ENCODE measurements around the gene PRDM15.
"Not testable (repeated sequence)": the region's sequence is repeated elsewhere in the genome, so short reads cannot be mapped to it uniquely, and the experiment has no call there.

The PRDM15 gene

GRCh38 chr21:41796476-41797080 lies 82.6 kb downstream of the PRDM15 start:
- ChIA-PET POLR2A (no interaction called here), CTCF (interaction anchor here (2.4 kb wide), 1 partner anchor 20 kb away, joined by 10 read pairs; no protein-coding TSS in a partner anchor)
- TF ChIP-seq CTCF (IDR thresholded peaks at IDR 0.05; ENCODE audit: insufficient read depth, low read length, missing control alignments): no peak
- H3K4me3 ChIP-seq (ENCODE audit: low read depth, low read length): no peak overlapping the region
- DNase-seq (ENCODE audit: low read depth, low spot score): no peak

GRCh38 chr21:41795726-41796125 lies 83.4 kb downstream of the PRDM15 start:
- no peak for TF ChIP-seq CTCF (IDR thresholded peaks at IDR 0.05; ENCODE audit: insufficient read depth, low read length, missing control alignments)
- DNase-seq (ENCODE audit: low read depth, low spot score): no peak
- no peak overlapping the region for H3K4me3 ChIP-seq (ENCODE audit: low read depth, low read length)
- POLR2A ChIA-PET: no interaction called here
- CTCF ChIA-PET: interaction anchor here (1.4 to 2.4 kb wide), 2 partner anchors 21 to 184 kb away, joined by 4 to 10 read pairs; no protein-coding TSS in a partner anchor

- DNase-seq (ENCODE audit: low read depth, low spot score): no peak
- ChIA-PET POLR2A (no interaction called here), CTCF (interaction anchor here (1.4 to 2.4 kb wide), 4 partner anchors 17 to 183 kb away, joined by 4 to 11 read pairs (median 8); no protein-coding TSS in a partner anchor)
These were observed 84.5 kb downstream of the PRDM15 start for GRCh38 chr21:41794600-41794999.

GRCh38 chr21:41792711-41793110 lies 86.4 kb downstream of the PRDM15 start:
- CTCF ChIA-PET: interaction anchor here (0.6 to 2.1 kb wide), 3 partner anchors 15 to 180 kb away, joined by 3 to 11 read pairs (median 4); no protein-coding TSS in a partner anchor
- DNase-seq (ENCODE audit: low read depth, low spot score): no peak
- no peak overlapping the region for H3K4me3 ChIP-seq (ENCODE audit: low read depth, low read length)
- POLR2A ChIA-PET: no interaction called here
- no peak for TF ChIP-seq CTCF (IDR thresholded peaks at IDR 0.05; ENCODE audit: insufficient read depth, low read length, missing control alignments)

More at GRCh38 chr21:41794600-41794999, 84.5 kb downstream of the PRDM15 start:
- TF ChIP-seq CTCF (IDR thresholded peaks at IDR 0.05; ENCODE audit: insufficient read depth, low read length, missing control alignments): no peak
- no peak overlapping the region for H3K4me3 ChIP-seq (ENCODE audit: low read depth, low read length)

GRCh38 chr21:41786509-41786987 lies 92.6 kb downstream of the PRDM15 start:
- TF ChIP-seq CTCF (IDR thresholded peaks at IDR 0.05; ENCODE audit: insufficient read depth, low read length, missing control alignments): no peak
- DNase-seq (ENCODE audit: low read depth, low spot score): peak; percentile 38
- ChIA-PET CTCF (interaction anchor here (0.7 to 6.1 kb wide), 4 partner anchors 8 to 175 kb away, joined by 3 to 48 read pairs (median 4); no protein-coding TSS in a partner anchor), POLR2A (no interaction called here)
- H3K4me3 ChIP-seq (ENCODE audit: low read depth, low read length): no peak overlapping the region

- POLR2A ChIA-PET: not testable (repeated sequence)
These were observed 93.9 kb downstream of the PRDM15 start for GRCh38 chr21:41785262-41785661.

More at GRCh38 chr21:41785262-41785661, 93.9 kb downstream of the PRDM15 start:
- not testable (repeated sequence) for DNase-seq (ENCODE audit: low read depth, low spot score); H3K4me3 ChIP-seq (ENCODE audit: low read depth, low read length)
- CTCF ChIA-PET: interaction anchor here (1.3 to 6.1 kb wide), 3 partner anchors 8 to 174 kb away, joined by 3 to 48 read pairs (median 7); no protein-coding TSS in a partner anchor

Measured in AG04449 (cell line).